ENCODE data around the gene HRH1.
A peak's percentile ranks its signal among the peaks of the same experiment; 100 is the strongest.

The HRH1 gene

GRCh38 chr3:11134794-11135193 is 19.5 kb upstream of the HRH1 start:
- H3K27ac ChIP-seq, result no peak overlapping the region
- DNase-seq (ENCODE audit: low spot score), result no peak
- no peak for TF ChIP-seq CTCF (IDR thresholded peaks at IDR 0.05)
- no peak overlapping the region for H3K4me3 ChIP-seq

DNA sequence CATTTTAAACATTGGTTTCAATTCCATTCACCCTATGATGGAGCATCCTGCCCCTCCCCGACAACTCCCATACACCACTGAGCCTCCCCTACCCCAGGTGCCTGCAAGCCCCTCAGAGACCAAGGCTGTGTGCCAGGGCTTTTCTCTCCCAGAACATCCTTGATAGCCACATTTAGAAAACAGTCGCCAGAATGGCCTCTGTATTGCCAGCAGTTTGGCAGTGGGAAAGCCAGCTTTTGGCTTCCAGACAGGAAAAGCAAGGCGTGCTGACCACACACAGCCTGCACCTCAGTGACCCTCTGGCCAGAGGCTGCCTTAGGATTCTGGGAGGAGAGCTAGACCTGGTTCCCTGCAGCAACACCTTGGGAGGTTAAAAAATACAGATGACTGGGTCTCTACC is 18.2 kb upstream of the HRH1 start:
- TF ChIP-seq CTCF (IDR thresholded peaks at IDR 0.05), result no peak
- H3K27ac ChIP-seq, result peak overlapping the region; percentile 73 to 84
- DNase-seq (ENCODE audit: low spot score), result no peak
- no peak overlapping the region for H3K4me3 ChIP-seq

GRCh38 chr3:11136830-11137626 is 17.3 kb upstream of the HRH1 start:
- peak; percentile 90 for DNase-seq (ENCODE audit: low spot score)
- TF ChIP-seq CTCF (IDR thresholded peaks at IDR 0.05), result no peak
- H3K4me3 ChIP-seq, result peak overlapping the region; percentile 59
- peak overlapping the region; percentile 73 to 84 for H3K27ac ChIP-seq

GRCh38 chr3:11137627-11137959 is 16.7 kb upstream of the HRH1 start:
- H3K27ac ChIP-seq, result peak overlapping the region; percentile 73 to 84
- no peak for TF ChIP-seq CTCF (IDR thresholded peaks at IDR 0.05)
- no peak for DNase-seq (ENCODE audit: low spot score)

DNA sequence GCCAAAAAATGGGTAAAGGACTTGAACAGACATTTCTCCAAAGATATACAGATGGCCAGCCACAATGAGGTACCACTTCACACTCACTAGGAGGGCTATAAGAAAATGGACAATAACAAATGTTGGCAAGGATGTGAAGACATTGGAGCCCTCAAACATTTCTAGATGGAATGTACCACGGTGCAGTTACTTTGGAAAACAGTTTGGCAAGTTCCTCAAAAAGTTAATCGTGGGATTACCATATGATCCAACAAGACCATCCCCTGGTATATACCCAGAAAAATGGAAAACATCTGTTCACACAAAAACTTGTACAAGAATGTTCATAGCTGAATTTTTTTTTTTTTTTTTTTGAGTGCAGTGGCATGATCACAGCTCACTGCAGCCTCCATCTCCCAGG is 15.9 kb upstream of the HRH1 start:
- no peak for TF ChIP-seq CTCF (IDR thresholded peaks at IDR 0.05)
- Histone ChIP-seq H3K27ac (no peak overlapping the region), H3K4me3 (no peak overlapping the region)
- no peak for DNase-seq (ENCODE audit: low spot score)

More at GRCh38 chr3:11137627-11137959, 16.7 kb upstream of the HRH1 start:
- peak overlapping the region; percentile 59 for H3K4me3 ChIP-seq

- no peak for DNase-seq (ENCODE audit: low spot score)
- Histone ChIP-seq H3K27ac (peak overlapping the region in 1 of 2 donors; percentile 21), H3K4me3 (no peak overlapping the region)
- TF ChIP-seq CTCF (IDR thresholded peaks at IDR 0.05), result no peak
Measured at GRCh38 chr3:11140030-11140712, 14.1 kb upstream of the HRH1 start.

- TF ChIP-seq CTCF (IDR thresholded peaks at IDR 0.05), result no peak
- no peak overlapping the region for H3K4me3 ChIP-seq
- DNase-seq (ENCODE audit: low spot score), result no peak
- peak overlapping the region in 1 of 2 donors; percentile 21 for H3K27ac ChIP-seq
Measured at GRCh38 chr3:11140713-11141104, 13.6 kb upstream of the HRH1 start.
